Measurements from ENCODE around the gene OPRM1.
"Not testable (repeated sequence)": the region's sequence is repeated elsewhere in the genome, so short reads cannot be mapped to it uniquely, and the experiment has no call there.

The OPRM1 gene

DNA sequence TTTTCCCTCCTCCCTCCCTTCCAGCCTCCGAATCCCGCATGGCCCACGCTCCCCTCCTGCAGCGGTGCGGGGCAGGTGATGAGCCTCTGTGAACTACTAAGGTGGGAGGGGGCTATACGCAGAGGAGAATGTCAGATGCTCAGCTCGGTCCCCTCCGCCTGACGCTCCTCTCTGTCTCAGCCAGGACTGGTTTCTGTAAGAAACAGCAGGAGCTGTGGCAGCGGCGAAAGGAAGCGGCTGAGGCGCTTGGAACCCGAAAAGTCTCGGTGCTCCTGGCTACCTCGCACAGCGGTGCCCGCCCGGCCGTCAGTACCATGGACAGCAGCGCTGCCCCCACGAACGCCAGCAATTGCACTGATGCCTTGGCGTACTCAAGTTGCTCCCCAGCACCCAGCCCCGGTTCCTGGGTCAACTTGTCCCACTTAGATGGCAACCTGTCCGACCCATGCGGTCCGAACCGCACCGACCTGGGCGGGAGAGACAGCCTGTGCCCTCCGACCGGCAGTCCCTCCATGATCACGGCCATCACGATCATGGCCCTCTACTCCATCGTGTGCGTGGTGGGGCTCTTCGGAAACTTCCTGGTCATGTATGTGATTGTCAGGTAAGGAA lies at the start of gene OPRM1:
Gene OPRM1 (plus strand): TSS at position 10 of the 612 bp plus-strand sequence. CDS start 305 bp downstream, at position 315.
- no peak for DNase-seq

DNA sequence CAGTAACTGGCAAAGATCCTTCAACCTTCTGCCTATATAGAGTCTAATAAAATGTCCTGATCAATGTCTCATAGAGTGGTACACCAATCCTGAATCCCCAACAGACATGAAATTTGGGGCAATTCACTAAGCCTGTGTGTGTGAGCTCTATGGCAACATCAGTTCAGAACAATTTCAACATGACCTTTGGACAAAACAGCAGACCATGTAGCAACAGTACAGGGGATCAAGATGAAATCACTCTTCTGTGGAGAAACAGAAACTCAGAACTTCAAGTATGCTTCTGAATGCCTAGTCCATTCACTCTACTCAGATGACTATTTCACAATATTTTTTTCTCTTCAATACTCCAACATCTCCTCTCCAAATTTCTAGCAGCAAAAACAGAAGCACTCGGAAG lies 49.1 kb upstream of the OPRM1 start:
- DNase-seq: no peak

DNA sequence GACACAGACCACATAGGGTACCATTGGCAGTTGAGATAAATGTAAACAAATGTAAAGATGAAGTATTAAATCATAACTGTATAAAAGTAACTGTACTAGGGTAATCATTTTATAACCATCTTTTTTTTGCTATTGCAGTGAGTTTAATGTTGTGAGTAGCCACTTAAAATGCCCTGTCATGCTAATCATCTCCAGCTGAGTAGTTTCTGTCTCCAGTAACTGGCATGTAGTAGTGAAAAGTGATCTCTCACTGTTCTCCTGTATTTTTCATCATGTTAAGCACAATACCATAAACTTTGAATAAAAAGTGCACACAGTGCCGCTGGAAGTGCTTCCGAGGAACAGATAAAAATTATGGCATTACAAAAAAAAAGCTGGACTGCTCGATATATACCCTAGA lies 45.0 kb upstream of the OPRM1 start:
- no peak for DNase-seq

DNA sequence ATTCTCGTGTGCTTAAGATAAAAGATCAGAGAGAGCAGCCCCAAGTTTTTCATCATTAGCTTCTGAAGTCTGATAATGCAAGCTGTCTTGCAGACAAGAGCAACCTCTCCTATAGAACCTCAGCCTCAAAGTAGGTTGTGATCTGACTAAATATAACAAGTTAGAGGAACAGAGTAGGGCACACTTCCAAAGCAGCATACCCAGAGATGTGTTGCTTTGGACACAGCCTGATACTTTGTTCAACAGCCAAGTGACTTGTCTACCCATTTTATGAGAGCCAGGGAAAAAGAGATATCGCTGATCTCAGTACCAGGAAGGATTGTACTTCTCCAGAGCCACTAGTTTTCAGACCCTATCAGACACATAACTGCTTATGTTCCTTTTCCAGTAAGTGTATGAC lies 44.2 kb upstream of the OPRM1 start:
- DNase-seq: no peak

DNA sequence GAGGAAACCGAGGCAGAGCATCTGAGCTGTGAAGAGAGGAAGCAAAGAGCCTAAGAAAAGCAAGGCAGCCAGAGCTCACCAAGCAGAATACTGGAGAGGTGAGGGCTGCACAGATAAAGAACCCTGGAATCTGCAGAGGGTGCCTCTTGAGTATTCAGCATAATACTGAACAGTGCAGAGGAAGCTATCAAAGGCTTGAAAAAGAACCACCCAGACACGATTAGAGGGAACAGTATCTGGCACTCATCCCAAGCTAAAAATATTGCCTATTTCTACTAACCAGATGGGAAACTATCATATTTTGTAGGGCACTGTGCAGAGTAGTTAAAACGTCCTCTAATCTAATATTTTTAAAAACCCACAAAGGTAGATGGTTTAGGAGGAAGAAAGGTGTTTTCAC lies 41.8 kb upstream of the OPRM1 start:
- no peak for DNase-seq

DNA sequence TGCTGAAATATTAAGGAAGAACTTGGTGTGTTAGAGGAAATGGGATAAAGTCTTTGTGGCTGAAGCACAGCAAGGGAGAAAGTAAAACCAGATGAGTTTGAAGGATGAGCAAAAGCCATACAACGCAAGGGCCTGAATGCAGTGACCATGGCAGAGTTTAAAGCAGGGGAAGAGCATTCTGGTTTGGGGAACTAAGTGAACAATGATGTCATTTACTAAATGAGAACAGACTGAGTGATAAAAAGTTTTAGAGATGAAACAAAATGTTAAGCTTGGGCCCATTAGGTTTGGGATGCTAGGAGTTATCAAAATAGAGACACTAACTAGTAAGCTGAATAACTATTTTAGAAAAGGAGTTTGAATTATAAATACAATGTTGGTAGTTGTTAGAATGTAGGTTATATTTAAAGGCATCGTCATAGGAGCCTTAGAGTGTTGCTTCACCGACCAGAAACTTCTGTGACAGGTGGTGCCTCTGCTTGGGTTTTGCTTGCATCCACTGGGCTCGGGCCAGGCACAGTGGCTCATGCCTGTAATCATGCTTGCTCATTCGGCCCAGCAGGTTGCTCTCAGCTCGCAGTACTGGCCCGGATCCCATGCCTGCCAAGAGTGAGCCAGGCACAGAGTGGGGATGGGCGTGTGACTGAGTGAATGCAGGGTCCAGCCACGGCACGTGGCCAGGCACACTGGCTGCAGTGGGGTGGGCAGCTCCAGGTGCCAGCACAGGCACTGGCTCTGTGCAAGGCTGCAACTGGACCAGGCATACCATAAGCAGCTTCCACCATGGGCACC lies 37.4 kb upstream of the OPRM1 start:
- no peak for DNase-seq

DNA sequence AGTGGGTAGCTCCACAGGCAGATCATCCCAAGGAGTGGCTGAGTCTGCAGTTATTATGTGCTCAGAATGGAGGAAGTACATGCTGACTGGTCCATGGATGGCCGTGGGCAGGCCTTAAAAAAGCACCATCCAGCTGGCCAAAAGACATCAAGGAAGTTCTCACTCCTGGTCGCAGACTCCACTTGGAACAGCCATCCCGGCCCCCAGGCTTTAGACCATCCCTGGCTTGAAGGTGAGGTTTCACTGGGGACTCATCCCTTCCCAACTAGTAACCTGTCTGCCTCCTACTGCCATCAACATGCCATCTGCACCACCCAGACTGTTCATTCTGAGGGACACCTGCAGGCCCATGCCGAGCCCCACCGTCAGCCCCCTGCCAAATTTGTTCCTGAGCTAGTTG lies 36.1 kb upstream of the OPRM1 start:
- no peak for DNase-seq

DNA sequence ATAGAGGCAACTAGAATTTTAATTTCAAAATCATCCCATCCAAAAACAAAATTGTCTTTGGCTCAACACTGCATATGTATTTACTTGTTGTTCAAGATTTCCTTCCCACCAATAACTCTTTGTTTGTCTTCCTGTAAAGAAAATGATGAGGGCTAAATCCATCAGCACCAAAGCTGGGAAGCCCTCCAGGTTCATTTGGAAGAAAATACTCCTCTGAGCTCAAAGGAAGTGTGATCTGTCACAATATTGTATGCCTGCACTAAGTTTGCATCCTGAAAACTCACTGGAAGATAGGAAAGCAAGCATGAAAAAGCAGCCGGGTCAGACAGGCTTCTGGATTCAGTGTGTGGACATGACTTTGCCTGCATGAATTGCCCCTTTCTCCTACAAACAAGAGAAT lies 28.7 kb upstream of the OPRM1 start:
- DNase-seq: no peak

DNA sequence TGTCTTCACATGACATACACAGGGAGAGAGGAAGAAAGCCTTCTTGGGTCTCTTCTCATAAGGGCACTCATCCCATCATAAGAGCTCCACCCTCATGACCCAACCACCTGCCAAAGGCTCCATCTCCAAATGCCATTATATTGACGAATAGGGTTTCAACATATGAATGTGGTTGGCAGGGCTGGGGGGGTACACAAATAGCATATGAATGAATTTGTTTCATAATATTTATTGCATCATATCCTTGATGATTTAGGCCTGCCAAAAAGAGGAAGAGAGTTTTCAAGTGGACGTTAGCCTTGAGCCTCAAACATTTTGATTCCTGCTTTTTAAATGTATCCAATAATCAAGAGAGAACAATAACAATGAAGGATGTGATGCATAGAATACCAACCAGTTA lies 26.2 kb upstream of the OPRM1 start:
- DNase-seq: no peak

DNA sequence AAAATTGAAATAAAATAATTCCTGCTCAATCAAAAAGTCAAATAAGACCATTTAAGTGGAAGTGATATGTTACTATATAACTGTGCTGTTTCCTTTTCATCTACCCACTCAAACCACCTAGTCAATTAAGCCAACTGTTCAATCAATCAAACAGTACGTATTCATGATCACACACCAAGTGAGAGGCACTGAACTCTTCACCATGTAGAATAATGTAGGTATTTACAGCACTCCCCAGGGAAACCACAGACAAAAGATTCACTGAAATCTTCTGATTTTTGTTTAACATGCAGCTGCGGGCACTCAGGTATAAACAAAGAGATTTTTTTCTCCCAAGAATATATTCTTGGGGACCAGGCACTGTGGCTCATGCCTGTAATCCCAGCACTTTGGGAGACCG lies 21.3 kb upstream of the OPRM1 start:
- no peak for DNase-seq

DNA sequence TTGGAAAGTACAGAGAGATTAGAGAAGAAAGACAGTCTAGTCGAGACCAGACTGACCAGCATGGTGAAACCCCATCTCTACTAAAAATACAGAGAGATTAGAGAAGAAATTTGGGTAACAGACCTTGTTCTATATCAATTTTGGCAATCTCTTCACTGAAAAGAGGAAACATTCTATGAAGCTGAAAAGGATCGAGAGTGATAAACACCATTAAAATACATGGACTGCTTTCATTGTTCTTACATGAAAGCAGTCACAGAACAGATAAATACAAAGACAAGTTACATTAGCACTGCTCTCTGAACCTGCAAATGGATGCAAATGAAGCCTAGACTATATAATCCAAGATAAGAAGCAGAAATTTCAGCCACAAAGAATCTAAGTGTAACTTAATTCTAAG lies 8.4 kb upstream of the OPRM1 start:
- DNase-seq: no peak

DNA sequence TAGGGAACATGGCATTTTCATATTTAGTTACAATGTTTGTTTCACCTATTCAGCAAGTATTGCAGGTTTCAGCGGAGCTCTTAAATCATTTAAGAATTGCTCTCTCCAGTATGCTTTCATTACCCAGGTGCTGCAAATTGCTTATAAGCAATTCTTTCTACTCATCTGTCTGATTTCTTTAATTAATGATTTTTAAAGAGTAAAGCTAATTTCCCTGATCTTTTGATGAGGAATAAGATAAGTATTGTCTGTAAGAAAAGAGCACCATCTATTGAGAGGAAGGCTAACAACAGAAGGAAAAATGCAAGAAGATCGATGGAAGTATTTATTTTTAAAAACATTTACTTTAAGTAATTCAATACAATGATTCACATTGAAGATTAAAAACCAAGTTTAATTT lies 2.0 kb downstream of the OPRM1 start:
- no peak for DNase-seq

DNA sequence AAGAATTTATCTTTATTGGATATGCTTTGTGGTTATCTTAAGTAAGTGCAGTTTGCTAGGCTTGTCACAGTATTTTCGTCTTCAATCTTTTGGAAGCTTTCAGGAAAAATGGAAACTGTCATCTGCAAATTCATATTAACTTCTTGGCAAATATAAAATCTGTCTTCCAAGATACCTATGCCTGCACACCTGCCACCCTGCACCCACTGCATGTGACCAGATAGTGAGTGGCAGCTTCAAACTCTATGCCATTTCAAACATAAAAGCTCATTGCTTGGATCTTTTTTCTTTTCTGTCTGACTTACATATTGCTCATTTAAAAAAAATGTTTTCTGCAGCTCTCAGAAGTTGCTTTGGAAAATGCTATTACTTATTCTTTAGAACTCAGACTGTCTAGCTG lies 14.1 kb downstream of the OPRM1 start:
- DNase-seq: no peak

DNA sequence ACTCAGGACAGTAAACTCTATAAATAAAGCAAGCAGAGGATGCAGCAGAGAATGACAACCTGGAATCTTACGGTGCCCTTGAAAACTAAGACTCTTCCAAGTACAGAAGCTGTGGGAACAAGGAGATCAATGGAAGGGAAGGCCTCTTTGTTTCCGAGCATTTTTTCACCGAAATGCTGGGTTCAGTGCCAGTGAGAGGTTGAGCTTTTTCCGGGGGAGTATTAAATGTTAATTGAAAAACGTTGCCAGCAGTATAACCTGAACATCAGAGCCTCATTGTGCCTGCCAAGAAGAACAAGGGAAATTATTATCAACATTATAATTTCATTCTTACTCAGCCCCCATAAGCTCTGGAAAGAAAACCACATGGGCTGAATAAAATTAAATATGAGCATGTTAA lies 17.5 kb downstream of the OPRM1 start:
- no peak for DNase-seq

DNA sequence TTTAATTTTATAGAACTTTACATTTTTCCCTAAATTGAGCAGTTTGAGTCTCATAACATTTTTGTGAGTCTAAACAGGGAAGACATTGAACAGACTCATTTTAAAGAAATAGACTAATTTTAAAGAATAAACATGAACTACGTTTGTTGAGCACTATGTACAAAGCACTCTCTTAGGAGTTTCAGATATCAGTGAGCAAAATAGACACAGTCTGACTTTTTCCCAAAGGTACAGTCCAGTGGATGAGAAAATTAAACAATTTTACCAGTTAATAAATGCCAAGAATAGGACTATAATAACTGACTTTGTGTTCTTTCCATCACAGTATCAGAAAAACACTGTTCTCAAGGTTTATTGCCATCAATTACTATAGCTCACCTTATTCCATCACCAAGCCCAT lies 18.1 kb downstream of the OPRM1 start:
- DNase-seq: no peak

DNA sequence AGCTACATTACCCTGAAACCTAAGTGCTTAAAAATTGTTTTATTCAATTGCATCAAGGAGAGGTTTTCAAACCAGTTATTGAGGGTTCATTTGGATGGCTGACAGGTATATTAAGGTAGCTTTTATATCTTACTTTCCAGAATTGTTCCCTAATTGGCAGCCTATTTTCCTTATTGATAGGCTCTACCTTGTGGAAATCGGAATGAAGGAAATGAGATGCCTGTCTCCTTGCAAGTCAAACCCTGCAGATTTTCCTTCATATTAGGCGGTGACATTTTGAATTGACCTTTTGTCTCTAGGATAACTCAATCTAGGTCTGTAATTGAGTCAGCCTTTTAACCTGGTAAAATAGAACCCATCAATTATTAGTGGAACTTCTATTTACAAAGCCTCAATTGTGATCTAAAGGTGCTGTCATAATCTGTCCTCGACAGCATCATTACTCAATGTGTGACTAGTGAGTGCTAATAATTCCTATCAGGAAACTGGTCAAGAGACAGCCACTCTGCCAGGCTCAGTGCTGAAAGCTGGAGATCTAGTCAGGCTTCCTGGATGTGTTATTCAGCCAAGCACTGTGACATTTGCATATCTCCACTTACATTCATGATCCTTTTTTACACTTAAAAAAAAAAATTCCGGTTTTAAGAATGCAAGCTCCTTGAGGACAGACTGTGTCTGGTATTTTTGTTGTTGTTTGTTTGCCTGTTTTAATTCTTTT lies 20.1 kb downstream of the OPRM1 start:
- no peak for DNase-seq

DNA sequence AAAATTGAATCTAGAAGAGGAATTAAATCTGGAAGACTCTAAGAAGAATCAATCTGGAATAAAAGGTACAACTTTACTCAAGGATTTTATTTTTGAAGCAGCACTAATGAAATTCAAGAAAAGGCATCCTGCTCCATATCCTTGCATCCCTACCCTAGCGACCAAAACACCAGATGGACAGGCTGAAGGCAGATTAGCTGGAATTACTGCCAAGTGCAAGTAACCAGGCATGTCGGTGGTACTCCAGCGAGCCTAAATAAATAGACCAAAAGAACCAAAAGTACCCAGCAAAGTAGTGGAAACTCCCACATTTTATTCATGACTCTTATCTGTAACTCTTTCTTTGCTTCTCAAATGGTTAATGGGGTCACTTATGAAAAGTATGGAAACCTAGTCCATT lies 21.0 kb downstream of the OPRM1 start:
- DNase-seq: no peak

DNA sequence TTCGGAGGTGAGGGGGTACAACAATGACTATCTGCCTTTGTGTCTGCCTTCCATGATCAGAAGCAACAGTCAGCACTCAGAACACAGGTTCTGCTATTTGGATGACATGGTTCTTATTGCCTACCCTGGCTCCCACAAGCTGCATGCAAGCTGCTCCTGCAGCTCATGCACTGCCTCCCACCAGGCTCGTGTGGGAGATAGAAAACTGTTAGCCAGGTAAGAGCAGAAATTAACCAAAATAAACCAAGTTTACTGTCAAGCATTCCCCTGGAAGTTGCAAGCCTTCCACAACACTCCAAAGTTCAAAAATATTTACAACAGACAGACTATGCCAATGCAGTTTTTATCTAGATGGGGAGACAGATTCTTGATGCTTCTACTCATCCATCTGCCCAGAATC lies 31.0 kb downstream of the OPRM1 start:
- no peak for DNase-seq

DNA sequence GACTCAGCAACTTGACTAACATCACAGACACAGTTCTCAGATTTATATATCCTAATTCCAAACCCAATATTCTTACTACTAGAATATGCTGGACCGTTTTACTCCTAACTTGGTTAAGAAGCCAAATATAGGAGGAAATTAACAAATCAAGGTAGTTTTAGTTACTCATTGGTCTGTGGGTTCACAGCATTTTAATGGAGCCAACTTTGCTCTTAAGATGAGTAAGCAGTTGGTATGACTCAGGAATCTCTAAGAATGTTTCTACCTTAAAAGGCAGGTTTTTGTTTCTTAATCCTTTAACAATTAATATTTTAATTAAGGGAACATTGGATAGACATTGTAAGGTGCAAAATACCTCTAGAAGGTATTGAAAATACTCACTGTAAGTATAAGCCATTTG lies 31.6 kb downstream of the OPRM1 start:
- DNase-seq: no peak

DNA sequence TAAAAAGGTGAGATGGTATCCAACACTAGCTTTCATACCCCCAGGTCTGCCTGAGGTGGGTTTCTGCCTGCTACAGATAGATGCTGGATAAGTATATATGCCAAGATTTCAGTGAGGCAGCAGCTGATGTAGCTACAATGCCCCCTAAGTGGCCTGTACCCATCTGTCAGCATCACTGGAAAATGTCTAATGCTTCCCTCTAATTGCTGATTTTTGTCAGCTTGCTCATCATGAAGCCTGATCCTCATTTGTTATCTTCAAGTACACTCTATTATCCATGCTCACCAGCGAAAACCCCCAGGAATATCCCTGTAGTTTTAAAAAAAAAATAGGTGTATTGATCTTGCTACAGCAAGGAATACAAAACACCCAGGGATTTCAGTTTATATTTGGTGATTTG lies 32.2 kb downstream of the OPRM1 start:
- no peak for DNase-seq

DNA sequence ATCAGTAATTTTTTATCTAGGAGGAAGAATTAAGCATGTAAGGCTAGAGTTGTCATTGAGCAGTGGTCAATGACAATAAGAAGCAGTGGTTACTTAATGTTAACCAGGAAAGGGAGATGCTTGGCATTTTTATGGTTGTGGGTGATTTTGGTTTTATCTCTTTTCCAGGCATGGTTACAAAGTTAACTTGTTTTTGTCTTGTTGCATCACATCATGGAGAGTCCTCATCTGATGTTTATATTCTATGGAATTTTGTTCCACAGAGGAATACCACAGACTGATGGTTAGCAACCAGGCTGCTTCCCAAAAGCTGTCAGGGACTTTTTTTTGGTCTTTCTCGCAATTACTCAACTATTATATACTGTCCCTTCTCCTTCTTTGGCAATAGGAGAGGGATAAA lies 32.7 kb downstream of the OPRM1 start:
- no peak for DNase-seq

DNA sequence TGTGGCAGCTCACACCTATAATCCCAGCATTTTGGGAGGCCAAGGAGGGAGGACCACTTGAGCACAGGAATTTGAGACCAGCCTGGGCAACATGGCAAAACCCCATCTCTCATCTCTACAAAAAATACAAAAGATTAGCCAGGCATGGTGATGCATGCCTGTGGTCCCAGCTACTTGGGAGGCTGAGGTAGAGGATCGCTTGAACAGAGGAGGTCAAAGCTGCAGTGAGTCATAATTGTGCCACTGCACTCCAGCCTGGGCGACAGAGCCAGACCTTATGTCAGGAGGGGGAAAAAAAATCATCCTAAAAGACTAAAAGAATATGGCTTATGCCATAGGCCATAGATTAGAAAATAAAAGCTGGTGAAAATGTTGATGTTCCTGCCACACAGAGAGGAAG lies 39.6 kb downstream of the OPRM1 start:
- not testable (repeated sequence) for DNase-seq

DNA sequence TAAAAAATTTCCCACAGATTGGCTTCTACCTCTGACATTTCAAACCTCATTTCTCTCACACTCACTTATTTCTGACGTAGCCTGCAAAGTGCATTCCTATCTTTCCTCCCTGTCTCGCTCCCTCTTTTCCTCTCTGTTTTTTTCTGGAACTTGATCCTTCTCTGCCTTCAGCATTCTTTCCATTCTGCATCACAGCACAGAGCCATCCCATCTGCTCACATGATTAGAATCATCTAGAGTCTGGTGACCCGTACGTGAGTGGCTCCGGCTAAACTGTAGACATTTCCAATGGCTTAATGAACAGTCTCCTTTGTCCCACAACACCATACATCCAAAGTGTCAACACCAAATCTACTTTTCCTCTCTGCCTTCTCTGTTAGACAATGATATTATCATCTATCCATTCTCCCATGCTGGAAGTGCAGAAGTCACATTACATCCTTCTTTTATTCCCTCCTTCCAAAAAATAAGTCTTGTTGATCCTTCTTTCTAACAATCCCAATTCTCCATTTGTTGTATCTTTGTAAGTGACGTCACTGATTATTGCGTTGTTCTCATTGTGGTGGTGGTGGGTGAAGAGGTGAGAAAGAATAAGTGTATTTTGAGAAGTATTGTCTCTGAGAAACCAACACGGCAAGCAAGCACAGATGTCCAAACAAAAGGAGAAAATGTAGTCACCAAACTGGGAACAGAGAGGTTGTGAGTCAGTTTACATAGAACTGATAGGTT lies 41.6 kb downstream of the OPRM1 start:
- DNase-seq: no peak

DNA sequence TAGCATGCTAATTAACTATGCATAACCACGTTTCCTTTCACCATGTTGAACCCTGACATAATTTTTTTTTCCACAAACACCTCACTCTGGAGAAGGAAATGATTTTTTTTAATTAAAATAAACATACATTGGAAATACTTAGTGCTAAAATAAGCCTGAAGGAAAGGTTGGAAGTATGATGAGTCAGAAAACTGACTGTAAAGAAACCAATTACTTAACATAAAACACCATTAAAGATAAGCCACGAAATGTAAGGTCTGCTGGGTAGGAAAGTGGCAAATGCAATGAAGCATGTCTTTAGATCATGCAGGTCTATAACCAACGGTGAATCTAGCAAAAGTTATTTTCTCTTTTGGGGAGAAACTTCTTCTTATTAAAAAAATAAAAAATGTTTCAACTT lies 47.5 kb downstream of the OPRM1 start:
- no peak for DNase-seq

All from SW 1271 (cell line).